Activated T-cell treated with anti-CD3 and anti-CD28 coated beads, Interleukin-2, amount 50 U/mL, for 4 hours (primary cell): ENCODE data around the gene PAQR6. TPM values are rescaled to one million over a fixed set of nuclear protein-coding genes. Genes with fewer than 3 reads are reported as not detected.
A peak's percentile ranks its signal among the peaks of the same experiment; 100 is the strongest.

Experiments used
- ATAC-seq, 2 donors: fragments of 200-7000 bp; cut with Tn5 transposase; one replicate each; pipeline ENCODE4 v1.10.0; 2021
- DNase-seq: peaks from one replicate; pipeline ENCODE4 v3.0.0-alpha.2; 2020
- H3K27me3 Mint-ChIP-seq: one replicate; pipeline ENCODE4 v1.8.0; 2021; ENCODE audit warnings: low read depth, mixed read lengths
- H3K36me3 Mint-ChIP-seq: one replicate; pipeline ENCODE4 v1.8.0; 2022; ENCODE audit warnings: mixed read lengths; ENCODE audit not compliant: insufficient read depth
- H3K4me1 Mint-ChIP-seq: one replicate; pipeline ENCODE4 v1.8.0; 2021; ENCODE audit warnings: low read depth, mixed read lengths
- H3K4me3 Mint-ChIP-seq: one replicate; pipeline ENCODE4 v1.8.0; 2021; ENCODE audit warnings: mild to moderate bottlenecking, moderate library complexity, mixed read lengths
- H3K9me3 Mint-ChIP-seq: one replicate; pipeline ENCODE4 v1.8.0; 2021; ENCODE audit warnings: mixed read lengths
- total RNA-seq, 3 donors: library from RNA; stranded (reverse); gene quantifications; one replicate each; pipeline ENCODE4 v1.2.1, GENCODE V29; 2021

Gene PAQR6, protein sequence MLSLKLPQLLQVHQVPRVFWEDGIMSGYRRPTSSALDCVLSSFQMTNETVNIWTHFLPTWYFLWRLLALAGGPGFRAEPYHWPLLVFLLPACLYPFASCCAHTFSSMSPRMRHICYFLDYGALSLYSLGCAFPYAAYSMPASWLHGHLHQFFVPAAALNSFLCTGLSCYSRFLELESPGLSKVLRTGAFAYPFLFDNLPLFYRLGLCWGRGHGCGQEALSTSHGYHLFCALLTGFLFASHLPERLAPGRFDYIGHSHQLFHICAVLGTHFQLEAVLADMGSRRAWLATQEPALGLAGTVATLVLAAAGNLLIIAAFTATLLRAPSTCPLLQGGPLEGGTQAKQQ
- total RNA-seq = 1 to 10 TPM; 2.0 to 3.6 (median 3.4) TPM

GRCh38 chr1:156247460-156248322 is at the start of gene PAQR6:
TSS of gene PAQR6 (minus strand) at chr1:156248056. CDS start at chr1:156246731, 1,325 bp downstream.
- H3K4me1 Mint-ChIP-seq = peaks cover 15% of the 10 kb centered on the region
- peaks cover 4% of the 10 kb centered on the region for H3K36me3 Mint-ChIP-seq
- no peak for DNase-seq
- no peak for ATAC-seq
- H3K4me3 Mint-ChIP-seq = no peak within 1 kb of the TSS
- no peaks in the 10 kb centered on the region for H3K27me3 Mint-ChIP-seq
- H3K9me3 Mint-ChIP-seq = no peaks in the 10 kb centered on the region

- H3K36me3 Mint-ChIP-seq = peaks cover 4% of the 10 kb centered on the region
- ATAC-seq = peak; percentile 79 to 87
- peak; percentile 34 for DNase-seq
- H3K27me3 Mint-ChIP-seq = no peaks in the 10 kb centered on the region
- H3K9me3 Mint-ChIP-seq = no peaks in the 10 kb centered on the region
- H3K4me1 Mint-ChIP-seq = peaks cover 18% of the 10 kb centered on the region
- H3K4me3 Mint-ChIP-seq = peak within 1 kb of the TSS; percentile 87
Observed at GRCh38 chr1:156295391-156295947, 47.6 kb upstream of the PAQR6 start, which contains the start of gene GLMP. TSS of gene GLMP (minus strand) at chr1:156295679. CDS start at chr1:156295645, 34 bp downstream.

DNA sequence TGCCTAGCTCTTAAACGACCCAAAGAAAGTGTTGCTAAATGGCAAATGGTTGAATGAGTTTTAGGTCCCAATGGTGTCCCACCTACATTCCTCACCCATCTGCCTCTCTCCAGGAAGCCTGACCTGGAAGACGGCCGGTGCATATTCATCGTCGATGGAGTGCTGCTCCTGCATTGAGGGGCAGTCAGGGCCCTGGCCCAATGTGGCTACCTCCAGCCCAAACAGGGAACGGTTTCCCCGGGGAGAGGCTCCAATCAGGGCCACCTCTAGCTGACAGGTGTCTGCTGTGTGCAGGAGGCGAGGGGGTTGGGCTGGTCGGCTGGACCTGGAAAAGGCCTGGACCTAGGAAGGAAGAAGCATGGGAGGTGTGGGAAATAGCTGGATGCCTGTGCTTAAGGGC is 46.0 kb upstream of the PAQR6 start:
- no peak overlapping the region for H3K4me3 Mint-ChIP-seq
- ATAC-seq = no peak
- H3K4me1 Mint-ChIP-seq = peaks cover 18% of the 10 kb centered on the region
- no peak for DNase-seq
- peaks cover 10% of the 10 kb centered on the region for H3K36me3 Mint-ChIP-seq
- H3K9me3 Mint-ChIP-seq = no peaks in the 10 kb centered on the region
- no peaks in the 10 kb centered on the region for H3K27me3 Mint-ChIP-seq

DNA sequence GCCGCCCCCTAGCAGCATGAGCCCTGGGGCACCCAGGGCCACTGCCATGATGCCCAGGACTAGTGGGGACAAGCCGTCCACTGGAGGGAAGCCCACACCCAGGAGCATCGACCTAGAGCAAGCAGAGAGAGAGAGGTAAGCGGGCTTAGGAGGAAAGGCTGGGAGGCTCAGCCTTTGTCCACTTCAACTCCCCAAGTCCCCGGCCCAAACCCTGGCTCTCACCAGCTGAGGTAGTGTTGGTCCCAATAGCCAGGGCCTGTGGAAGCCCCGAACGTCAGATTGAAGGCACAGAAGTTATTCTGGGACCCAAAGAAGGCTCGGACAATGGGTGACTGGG is 45.2 kb upstream of the PAQR6 start:
- ATAC-seq = no peak
- H3K4me1 Mint-ChIP-seq = peaks cover 18% of the 10 kb centered on the region

DNA sequence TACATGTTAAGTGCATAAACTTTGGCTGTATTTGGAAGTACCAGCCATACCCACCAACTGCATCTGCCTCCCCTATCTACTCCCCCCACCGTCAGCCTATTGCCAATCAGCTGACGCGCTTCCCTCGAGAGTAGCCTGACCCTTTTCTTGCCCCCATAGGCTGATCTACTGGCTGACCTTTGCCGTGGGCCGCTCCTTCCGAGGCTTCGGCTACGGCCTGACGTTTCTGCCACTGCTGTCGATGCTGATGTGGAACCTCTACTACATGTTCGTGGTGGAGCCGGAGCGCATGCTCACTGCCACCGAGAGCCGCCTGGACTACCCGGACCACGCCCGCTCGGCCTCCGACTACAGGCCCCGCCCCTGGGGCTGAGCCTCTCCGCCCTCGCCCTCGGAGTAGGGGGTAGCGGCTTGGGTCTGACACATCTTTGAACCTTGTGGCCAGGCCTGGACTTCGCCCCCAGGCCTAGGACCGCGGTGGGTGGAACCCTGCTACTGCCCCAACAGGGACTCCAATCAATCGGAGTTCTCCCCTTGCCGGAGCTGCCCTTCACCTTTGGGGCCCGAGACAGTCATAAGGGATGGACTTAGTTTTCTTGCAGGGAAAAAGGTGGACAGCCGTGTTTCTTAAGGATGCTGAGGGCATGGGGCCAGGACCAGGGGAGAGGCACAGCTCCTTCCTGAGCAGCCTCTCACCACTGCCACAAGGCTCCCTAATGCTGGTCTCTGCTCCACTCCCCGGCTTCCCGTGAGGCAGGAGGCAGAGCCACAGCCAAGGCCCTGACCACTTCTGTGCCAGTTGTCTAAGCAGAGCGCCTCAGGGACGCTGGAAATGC is 43.6 kb upstream of the PAQR6 start:
- Mint-ChIP-seq H3K9me3 (no peaks in the 10 kb centered on the region), H3K36me3 (peaks cover 13% of the 10 kb centered on the region), H3K4me1 (peaks cover 18% of the 10 kb centered on the region), H3K27me3 (no peaks in the 10 kb centered on the region), H3K4me3 (no peak overlapping the region)
- DNase-seq (no peak), ATAC-seq (peak; percentile 34 to 49)

More for the DNA sequence above, 45.2 kb upstream of the PAQR6 start:
- peaks cover 13% of the 10 kb centered on the region for H3K36me3 Mint-ChIP-seq
- no peaks in the 10 kb centered on the region for H3K9me3 Mint-ChIP-seq
- no peak for DNase-seq
- no peak overlapping the region for H3K4me3 Mint-ChIP-seq
- H3K27me3 Mint-ChIP-seq = no peaks in the 10 kb centered on the region

DNA sequence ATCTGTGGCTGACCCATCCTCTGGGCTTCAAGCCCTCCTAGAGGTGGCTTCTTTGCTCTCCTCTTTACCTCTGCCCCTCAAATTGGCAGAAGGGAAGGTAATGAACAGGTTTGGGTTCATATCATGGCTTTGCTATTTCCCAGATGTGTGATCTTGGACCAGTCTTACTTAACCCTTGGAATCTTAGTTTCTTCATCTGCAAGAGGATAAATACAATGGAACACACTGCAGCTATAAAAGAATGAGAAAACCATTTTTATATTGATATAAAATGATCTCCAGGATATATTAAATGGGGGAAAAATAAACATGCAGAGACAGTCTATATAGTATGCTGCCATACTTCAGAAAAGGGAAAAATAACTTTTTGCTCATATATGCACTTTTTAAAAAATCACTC is 42.0 kb upstream of the PAQR6 start:
- Mint-ChIP-seq H3K4me1 (peaks cover 7% of the 10 kb centered on the region), H3K4me3 (no peak overlapping the region), H3K27me3 (no peaks in the 10 kb centered on the region), H3K9me3 (no peaks in the 10 kb centered on the region), H3K36me3 (peaks cover 16% of the 10 kb centered on the region)
- DNase-seq (no peak), ATAC-seq (no peak)

DNA sequence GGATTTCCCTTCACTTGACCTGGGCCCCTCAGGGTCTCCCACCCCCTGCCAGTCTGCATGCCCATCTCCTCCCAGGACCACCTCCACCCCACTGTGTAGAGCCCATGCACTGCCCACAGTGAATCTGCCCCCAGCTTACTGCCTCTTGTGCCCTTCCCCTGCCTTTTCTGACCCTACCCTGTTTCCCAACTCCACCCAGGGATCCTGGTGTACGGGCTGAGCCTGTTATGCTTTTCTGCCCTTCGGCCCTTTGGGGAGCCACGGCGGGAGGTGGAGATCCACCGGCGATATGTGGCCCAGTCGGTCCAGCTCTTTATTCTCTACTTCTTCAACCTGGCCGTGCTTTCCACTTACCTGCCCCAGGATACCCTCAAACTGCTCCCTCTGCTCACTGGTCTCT is 38.2 kb upstream of the PAQR6 start:
- Mint-ChIP-seq H3K9me3 (no peaks in the 10 kb centered on the region), H3K4me1 (peaks cover 23% of the 10 kb centered on the region), H3K27me3 (no peaks in the 10 kb centered on the region), H3K36me3 (peaks cover 14% of the 10 kb centered on the region), H3K4me3 (no peak overlapping the region)
- DNase-seq (no peak), ATAC-seq (no peak)

- DNase-seq (no peak), ATAC-seq (no peak)
- H3K9me3 Mint-ChIP-seq = no peaks in the 10 kb centered on the region
- H3K4me1 Mint-ChIP-seq = peaks cover 29% of the 10 kb centered on the region
- peaks cover 12% of the 10 kb centered on the region for H3K36me3 Mint-ChIP-seq
- H3K27me3 Mint-ChIP-seq = no peaks in the 10 kb centered on the region
- no peak overlapping the region for H3K4me3 Mint-ChIP-seq
Observed at GRCh38 chr1:156285437-156285836, 37.6 kb upstream of the PAQR6 start.

- H3K4me1 Mint-ChIP-seq = peaks cover 34% of the 10 kb centered on the region
- H3K27me3 Mint-ChIP-seq = no peaks in the 10 kb centered on the region
- no peak overlapping the region for H3K4me3 Mint-ChIP-seq
Observed at GRCh38 chr1:156284757-156285156, 36.9 kb upstream of the PAQR6 start.

GRCh38 chr1:156284112-156284511 is 36.3 kb upstream of the PAQR6 start, which contains the start of gene TMEM79:
TSS of gene TMEM79 (plus strand) at chr1:156284325. CDS start at chr1:156285227, 902 bp downstream.
- DNase-seq (no peak), ATAC-seq (no peak)
- H3K4me1 Mint-ChIP-seq = peaks cover 34% of the 10 kb centered on the region
- peaks cover 9% of the 10 kb centered on the region for H3K36me3 Mint-ChIP-seq
- H3K27me3 Mint-ChIP-seq = no peaks in the 10 kb centered on the region
- peak within 1 kb of the TSS; percentile 98 for H3K4me3 Mint-ChIP-seq
- H3K9me3 Mint-ChIP-seq = no peaks in the 10 kb centered on the region

More at GRCh38 chr1:156284757-156285156, 36.9 kb upstream of the PAQR6 start:
- Mint-ChIP-seq H3K9me3 (no peaks in the 10 kb centered on the region), H3K36me3 (peaks cover 11% of the 10 kb centered on the region)
- no peak for ATAC-seq
- no peak for DNase-seq

GRCh38 chr1:156283521-156283920 is 35.7 kb upstream of the PAQR6 start:
- H3K9me3 Mint-ChIP-seq = no peaks in the 10 kb centered on the region
- no peaks in the 10 kb centered on the region for H3K27me3 Mint-ChIP-seq
- H3K36me3 Mint-ChIP-seq = peaks cover 7% of the 10 kb centered on the region
- peak overlapping the region; percentile 98 for H3K4me3 Mint-ChIP-seq
- DNase-seq = no peak
- no peak for ATAC-seq
- peaks cover 34% of the 10 kb centered on the region for H3K4me1 Mint-ChIP-seq

DNA sequence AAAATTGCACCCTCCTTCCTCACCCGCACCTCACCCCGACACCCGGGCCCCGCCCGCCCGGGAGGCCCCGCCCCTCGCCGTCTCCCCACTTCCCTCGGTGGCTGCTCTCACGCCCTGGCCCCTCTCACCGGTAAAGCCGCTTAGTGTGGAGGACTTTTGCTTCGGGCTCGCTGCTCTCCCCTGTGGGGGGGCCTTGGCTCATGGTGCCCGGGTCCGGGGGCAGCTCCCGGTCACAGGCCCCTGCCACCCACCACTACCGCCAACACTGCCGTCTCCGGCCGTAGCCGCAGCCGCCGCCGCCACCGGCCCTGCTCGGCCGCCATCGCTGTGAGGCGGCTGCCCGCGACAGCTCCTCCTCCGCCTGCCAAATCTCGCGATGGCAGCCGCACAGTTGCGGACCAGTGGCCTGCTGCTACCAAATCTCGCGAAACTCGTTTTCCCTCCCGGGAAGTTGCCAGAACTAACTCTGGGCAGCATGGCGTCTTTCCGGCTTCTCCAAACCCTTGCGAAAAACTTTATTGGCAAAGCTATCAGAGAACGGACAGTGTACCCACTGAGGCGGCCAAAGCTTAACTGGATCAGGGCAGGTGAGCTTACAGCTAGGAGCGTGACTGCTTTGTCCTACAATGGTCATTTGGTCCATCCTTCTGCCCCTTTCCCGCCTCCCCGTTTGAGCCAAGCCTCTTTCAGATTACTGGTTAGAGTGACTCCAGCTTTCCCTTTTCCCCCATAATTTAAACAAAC is 34.8 kb upstream of the PAQR6 start, which contains the start of gene SMG5:
Gene SMG5, minus strand, starts transcription at position 347 of the 744 bp plus-strand sequence. Its CDS starts 145 bp downstream, at position 202.
- peak within 1 kb of the TSS; percentile 98 for H3K4me3 Mint-ChIP-seq
- H3K27me3 Mint-ChIP-seq = no peaks in the 10 kb centered on the region
- peaks cover 34% of the 10 kb centered on the region for H3K4me1 Mint-ChIP-seq
- peaks cover 15% of the 10 kb centered on the region for H3K36me3 Mint-ChIP-seq
- no peaks in the 10 kb centered on the region for H3K9me3 Mint-ChIP-seq
- ATAC-seq (peak; percentile 91 to 95), DNase-seq (peak; percentile 93)
